CD4-positive, alpha-beta T cell (primary cell): Measurements from ENCODE around the gene PIAS2. TPM values are rescaled to one million over a fixed set of nuclear protein-coding genes. Genes with fewer than 3 reads are reported as not detected.

ENCODE experiments used
- ATAC-seq: fragments of 200-7000 bp; cut with Tn5 transposase; one replicate; pipeline ENCODE4 v1.10.0; 2022; ENCODE audit warnings: mild to moderate bottlenecking; ENCODE audit not compliant: poor library complexity
- CTCF ChIA-PET: fragments of 350-600 bp; sonication (Branson Sonifier 250); formaldehyde crosslinking; loops from one replicate; lab custom pipeline; 2021; ENCODE audit warnings: antibody characterized with exemption, inconsistent platforms; lab: Charles Lee
- POLR2A ChIA-PET: fragments of 350-600 bp; sonication (Branson Sonifier 250); formaldehyde crosslinking; loops from one replicate; lab custom pipeline; 2021; ENCODE audit warnings: antibody characterized with exemption, inconsistent platforms; lab: Charles Lee
- DNase-seq, 14 experiments: peaks; one replicate each; pipeline ENCODE4 v3.0.0-alpha.2; 2013 to 2020; ENCODE audit warnings: mixed read lengths in 2 of 14
- H3K27ac ChIP-seq, 2 donors: one replicate each; pipeline versions ENCODE4 v1.5.1 to v1.7.0; 2013; ENCODE audit warnings: low read length in 2 of 2, low read depth in 1 of 2, mild to moderate bottlenecking in 1 of 2
- H3K27me3 ChIP-seq, 2 experiments: 1 replicate in 1 of 2; 2 replicates in 1 of 2; pipeline versions ENCODE4 v1.6.1 to v1.7.0; 2013; ENCODE audit warnings: low read length in 2 of 2, control low read depth in 1 of 2, mild to moderate bottlenecking in 1 of 2, moderate library complexity in 1 of 2; ENCODE audit not compliant: insufficient read depth in 2 of 2, control insufficient read depth in 1 of 2
- H3K36me3 ChIP-seq: one replicate; pipeline ENCODE4 v1.6.1; 2013; ENCODE audit warnings: low read length, control low read depth; ENCODE audit not compliant: insufficient read depth
- H3K4me1 ChIP-seq: one replicate; pipeline ENCODE4 v1.6.1; 2013; ENCODE audit warnings: low read length, control low read depth; ENCODE audit not compliant: insufficient read depth
- H3K4me3 ChIP-seq: one replicate; pipeline ENCODE4 v1.5.1; 2013; ENCODE audit warnings: mild to moderate bottlenecking, low read length, moderate library complexity
- H3K9me3 ChIP-seq, 2 experiments: 1 replicate in 1 of 2; 2 replicates in 1 of 2; pipeline versions ENCODE4 v1.6.1 to v1.7.0; 2013; ENCODE audit warnings: low read length in 2 of 2, mild to moderate bottlenecking in 2 of 2, control low read depth in 1 of 2, moderate library complexity in 1 of 2; ENCODE audit not compliant: control insufficient read depth in 1 of 2, insufficient read depth in 1 of 2
- H3K27ac Mint-ChIP-seq: one replicate; pipeline ENCODE4 v1.8.0; 2020; ENCODE audit warnings: mixed read lengths
- H3K27me3 Mint-ChIP-seq: one replicate; pipeline ENCODE4 v1.8.0; 2021; ENCODE audit warnings: mixed read lengths
- H3K36me3 Mint-ChIP-seq: one replicate; pipeline ENCODE4 v1.8.0; 2021; ENCODE audit warnings: low read depth, mixed read lengths
- H3K4me1 Mint-ChIP-seq: one replicate; pipeline ENCODE4 v1.8.0; 2021; ENCODE audit warnings: low read depth, mixed read lengths
- H3K4me3 Mint-ChIP-seq: one replicate; pipeline ENCODE4 v1.8.0; 2020; ENCODE audit warnings: mild to moderate bottlenecking, mixed read lengths
- H3K9me3 Mint-ChIP-seq: one replicate; pipeline ENCODE4 v1.8.0; 2020; ENCODE audit warnings: mixed read lengths
- intact Hi-C, 2 experiments: fragments of 100-400 bp; cut with DNase I in 1 of 2; cut with micrococcal nuclease in 1 of 2; formaldehyde crosslinking; loops; one replicate each; pipeline versions ENCODE4 v1.15.1 to v1.9.0; 2023 to 2025; cut with DNase I, micrococcal nuclease
- total RNA-seq, 174 experiments: library from RNA in 2 of 174; stranded (reverse) in 2 of 174; gene quantifications; one replicate each; pipeline ENCODE4 v1.2.3 and lab custom pipeline; 2021 to 2026
- TF ChIP-seq, protein P1 (sequence below): fragments of 200-600 bp; IDR thresholded peaks from one replicate; pipeline ENCODE4 v1.8.0; 2022; ENCODE audit warnings: antibody characterized with exemption, mild to moderate bottlenecking

PIAS2 gene
- total RNA-seq, 2 experiments from 2014 or later = 32.0 to 36.3 TPM

- Mint-ChIP-seq H3K27me3 (peaks cover 74% of the 10 kb centered on the region), H3K9me3 (no peaks in the 10 kb centered on the region), H3K4me1 (peaks cover 17% of the 10 kb centered on the region), H3K36me3 (no peaks in the 10 kb centered on the region), H3K27ac (no peak overlapping the region), H3K4me3 (no peak overlapping the region)
- Histone ChIP-seq H3K27me3 (peaks cover 34 to 52% of the 10 kb centered on the region in 2 experiments), H3K27ac (no peak overlapping the region), H3K4me1 (peaks cover 10% of the 10 kb centered on the region), H3K36me3 (no peaks in the 10 kb centered on the region), H3K9me3 (peaks cover 0 to 9% of the 10 kb centered on the region in 2 experiments), H3K4me3 (no peak overlapping the region)
- TF ChIP-seq, protein P1, sequence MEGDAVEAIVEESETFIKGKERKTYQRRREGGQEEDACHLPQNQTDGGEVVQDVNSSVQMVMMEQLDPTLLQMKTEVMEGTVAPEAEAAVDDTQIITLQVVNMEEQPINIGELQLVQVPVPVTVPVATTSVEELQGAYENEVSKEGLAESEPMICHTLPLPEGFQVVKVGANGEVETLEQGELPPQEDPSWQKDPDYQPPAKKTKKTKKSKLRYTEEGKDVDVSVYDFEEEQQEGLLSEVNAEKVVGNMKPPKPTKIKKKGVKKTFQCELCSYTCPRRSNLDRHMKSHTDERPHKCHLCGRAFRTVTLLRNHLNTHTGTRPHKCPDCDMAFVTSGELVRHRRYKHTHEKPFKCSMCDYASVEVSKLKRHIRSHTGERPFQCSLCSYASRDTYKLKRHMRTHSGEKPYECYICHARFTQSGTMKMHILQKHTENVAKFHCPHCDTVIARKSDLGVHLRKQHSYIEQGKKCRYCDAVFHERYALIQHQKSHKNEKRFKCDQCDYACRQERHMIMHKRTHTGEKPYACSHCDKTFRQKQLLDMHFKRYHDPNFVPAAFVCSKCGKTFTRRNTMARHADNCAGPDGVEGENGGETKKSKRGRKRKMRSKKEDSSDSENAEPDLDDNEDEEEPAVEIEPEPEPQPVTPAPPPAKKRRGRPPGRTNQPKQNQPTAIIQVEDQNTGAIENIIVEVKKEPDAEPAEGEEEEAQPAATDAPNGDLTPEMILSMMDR = no peak
- no peak for ATAC-seq
- CTCF ChIA-PET = no interaction called here
- POLR2A ChIA-PET = no interaction called here
- DNase-seq = no peak
- intact Hi-C loops = no loop called here
Observed at GRCh38 chr18:46755315-46756024, 161.8 kb downstream of the PIAS2 start.

- Histone ChIP-seq H3K36me3 (no peaks in the 10 kb centered on the region), H3K27ac (no peak overlapping the region), H3K4me1 (peaks cover 10% of the 10 kb centered on the region), H3K27me3 (peaks cover 33 to 46% of the 10 kb centered on the region in 2 experiments), H3K4me3 (no peak overlapping the region), H3K9me3 (peaks cover 0 to 9% of the 10 kb centered on the region in 2 experiments)
- H3K9me3 Mint-ChIP-seq = no peaks in the 10 kb centered on the region
- no peak for DNase-seq
- H3K36me3 Mint-ChIP-seq = no peaks in the 10 kb centered on the region
- H3K4me1 Mint-ChIP-seq = peaks cover 17% of the 10 kb centered on the region
- POLR2A ChIA-PET = no interaction called here
- peaks cover 67% of the 10 kb centered on the region for H3K27me3 Mint-ChIP-seq
- no peak overlapping the region for H3K27ac Mint-ChIP-seq
- ATAC-seq = no peak
- CTCF ChIA-PET = no interaction called here
- H3K4me3 Mint-ChIP-seq = no peak overlapping the region
- TF ChIP-seq, protein P1 = no peak
- intact Hi-C loops = no loop called here
Observed at GRCh38 chr18:46754661-46755292, 162.5 kb downstream of the PIAS2 start.

- H3K9me3 Mint-ChIP-seq = no peaks in the 10 kb centered on the region
- DNase-seq = no peak
- no peak overlapping the region for H3K27ac Mint-ChIP-seq
- ATAC-seq = no peak
- intact Hi-C loops = no loop called here
- H3K4me3 Mint-ChIP-seq = no peak overlapping the region
- peaks cover 28 to 41% of the 10 kb centered on the region in 2 experiments for H3K27me3 ChIP-seq
- no peaks in the 10 kb centered on the region for H3K36me3 Mint-ChIP-seq
- H3K4me3 ChIP-seq = no peak overlapping the region
- peaks cover 17% of the 10 kb centered on the region for H3K4me1 Mint-ChIP-seq
- ChIA-PET CTCF (no interaction called here), POLR2A (no interaction called here)
- no peaks in the 10 kb centered on the region for H3K36me3 ChIP-seq
- no peak overlapping the region for H3K27ac ChIP-seq
- TF ChIP-seq, protein P1 = no peak
- peaks cover 0 to 9% of the 10 kb centered on the region in 2 experiments for H3K9me3 ChIP-seq
- peaks cover 10% of the 10 kb centered on the region for H3K4me1 ChIP-seq
- peaks cover 61% of the 10 kb centered on the region for H3K27me3 Mint-ChIP-seq
Observed at GRCh38 chr18:46754188-46754587, 163.1 kb downstream of the PIAS2 start.

Other genes starting within 250 kb of the PIAS2 start
- gene ST8SIA5, start 160.5 kb downstream of the PIAS2 start, total RNA-seq = under 1 TPM in 1 of 2 experiments, not detected in 1; 0.08 TPM
- 1 to 10 TPM; 1.5 to 2.0 TPM for gene KATNAL2, start 95 bp upstream of the PIAS2 start, total RNA-seq
- gene ELOA2, start 118.1 kb upstream of the PIAS2 start, total RNA-seq = not detected
- 1 to 10 TPM; 7.3 to 8.9 TPM for gene HDHD2, start 233.0 kb upstream of the PIAS2 start, total RNA-seq